Erythroblast (primary cell): Measurements from ENCODE around the gene RPH3AL.

Experiments used
- GATA1 ChIP-seq: IDR thresholded peaks from 2 replicates; pipeline ENCODE4 v1.6.1; 2011; ENCODE audit warnings: low read depth, mild to moderate bottlenecking, control low read depth, low read length, moderate library complexity
- POLR2A ChIP-seq: IDR thresholded peaks from 2 replicates; pipeline ENCODE4 v1.6.1; 2011; ENCODE audit warnings: mild to moderate bottlenecking, low read length

DNA sequence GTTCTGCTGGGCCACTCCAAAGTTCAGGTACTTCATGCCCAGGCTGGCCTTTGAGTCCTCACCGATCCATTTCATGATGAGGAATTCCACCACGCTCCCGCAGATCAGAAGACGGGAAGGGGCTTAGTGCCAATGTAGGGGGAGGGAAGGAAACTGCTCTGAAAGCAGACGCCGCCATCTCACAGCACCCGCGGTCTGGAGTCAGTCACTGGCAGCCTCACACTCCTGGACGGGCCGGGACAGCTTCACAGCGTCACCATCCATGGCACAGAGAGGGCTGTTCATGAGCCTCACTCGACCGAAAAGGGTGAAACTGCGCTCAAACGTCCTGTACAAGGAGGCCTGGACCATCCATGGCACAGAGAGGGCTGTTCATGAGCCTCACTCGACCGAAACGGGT, 62.0 kb downstream of the RPH3AL start:
- TF ChIP-seq POLR2A (no peak), GATA1 (no peak)
